K562 (cell line): ENCODE results near the gene TRDMT1. TPM values are rescaled to one million over a fixed set of nuclear protein-coding genes. Genes with fewer than 3 reads are reported as not detected.
A peak's percentile ranks its signal among the peaks of the same experiment; 100 is the strongest.

Experiments
- ATAC-seq: fragments of 200-7000 bp; cut with Tn5 transposase; 3 replicates; pipeline ENCODE4 v1.9.1; 2020; ENCODE audit warnings: moderate library complexity
- BruUV-seq: library from RNA; stranded (reverse); fragments of 400-500 nt; replicated peaks from 2 replicates; lab custom pipeline; 2021; lab: Mats Ljungman, UMichigan
- CTCF ChIA-PET: fragments of 300-600 bp; formaldehyde crosslinking; extraction: SDS; loops from one replicate; lab custom pipeline; 2021; ENCODE audit warnings: low intra/inter-chr PET ratio; lab: Yijun Ruan, JAX
- POLR2A ChIA-PET: fragments of 300-600, 350-650 bp; sonication (Branson Sonifier 250); formaldehyde crosslinking; extraction: SDS; loops from one replicate; lab custom pipeline; 2021; ENCODE audit warnings: antibody characterized with exemption, inconsistent platforms; lab: Yijun Ruan, JAX
- DNase-seq, 4 experiments: peaks; one replicate each; pipeline versions ENCODE4 v3.0.0 to v3.0.0-alpha.2; 2011 to 2018; ENCODE audit warnings: low spot score in 3 of 4, mixed read lengths in 3 of 4; ENCODE audit errors: extremely low read depth in 1 of 4
- FAIRE-seq: peaks from 2 replicates; lab custom pipeline; 2011; peaks lifted over from hg19 to GRCh38; lab: Jason Lieb, UNC
- H2AFZ ChIP-seq: 2 replicates; pipeline ENCODE4 v1.6.0; 2011; ENCODE audit warnings: low read depth, low read length, control low read depth, inconsistent platforms
- H3K27ac ChIP-seq: fragments of 200-600 bp; 3 replicates; pipeline ENCODE4 v1.8.0; 2011; ENCODE audit warnings: low read depth, mild to moderate bottlenecking, control low read depth, inconsistent platforms, low read length, moderate library complexity, mixed read lengths; ENCODE audit errors: extremely low read depth
- H3K27me3 ChIP-seq, 2 experiments: fragments of 300-600 bp in 1 of 2; 2 replicates in 1 of 2; 3 replicates in 1 of 2; pipeline versions ENCODE4 v1.6.0 to v1.8.0; 2011; ENCODE audit warnings: inconsistent platforms in 2 of 2, low read length in 2 of 2, mild to moderate bottlenecking in 1 of 2, mixed read lengths in 1 of 2, moderate library complexity in 1 of 2; ENCODE audit not compliant: control insufficient read depth in 2 of 2, insufficient read depth in 2 of 2
- H3K36me3 ChIP-seq: fragments of 300-600 bp; 3 replicates; pipeline ENCODE4 v1.8.0; 2011; ENCODE audit warnings: mild to moderate bottlenecking, low read length, inconsistent platforms; ENCODE audit not compliant: control insufficient read depth, insufficient read depth
- H3K4me1 ChIP-seq, 2 experiments: fragments of 200-600 bp in 1 of 2; replicated peaks in 1 of 2; 2 replicates in 1 of 2; 3 replicates in 1 of 2; pipeline versions ENCODE4 v1.5.1 to v1.8.0; 2011; ENCODE audit warnings: inconsistent platforms in 2 of 2, low read length in 2 of 2, mild to moderate bottlenecking in 1 of 2, mixed read lengths in 1 of 2, moderate library complexity in 1 of 2; ENCODE audit not compliant: control insufficient read depth in 2 of 2, insufficient read depth in 2 of 2
- H3K4me2 ChIP-seq: 2 replicates; pipeline ENCODE4 v1.6.1; 2011; ENCODE audit warnings: low read length, control low read depth, inconsistent platforms, mixed read lengths; ENCODE audit not compliant: insufficient read depth
- H3K4me3 ChIP-seq: fragments of 200-600 bp; sonication (generic), shearing (Covaris generic); 2 replicates; pipeline ENCODE4 v1.5.1; 2016; ENCODE audit warnings: control low read depth, inconsistent platforms
- H3K79me2 ChIP-seq: fragments of 200-600 bp; 3 replicates; pipeline ENCODE4 v1.8.0; 2011; ENCODE audit warnings: low read length, inconsistent platforms; ENCODE audit not compliant: control insufficient read depth, insufficient read depth
- H3K9ac ChIP-seq, 2 experiments: 2 replicates each; pipeline versions ENCODE4 v1.6.0 to v1.6.1; 2011; ENCODE audit warnings: low read depth in 2 of 2, low read length in 2 of 2, control low read depth in 1 of 2, inconsistent platforms in 1 of 2, mild to moderate bottlenecking in 1 of 2, mixed read lengths in 1 of 2; ENCODE audit not compliant: insufficient read depth in 1 of 2
- H3K9me1 ChIP-seq: one replicate; pipeline ENCODE4 v1.6.0; 2011; ENCODE audit warnings: inconsistent platforms, mild to moderate bottlenecking, low read length, moderate library complexity; ENCODE audit not compliant: control insufficient read depth, insufficient read depth
- H3K9me3 ChIP-seq: replicated peaks from 2 replicates; pipeline ENCODE4 v1.5.1; 2011; ENCODE audit warnings: low read depth, low read length, inconsistent platforms; ENCODE audit not compliant: control insufficient read depth, insufficient read depth
- H4K20me1 ChIP-seq: replicated peaks from 2 replicates; pipeline ENCODE4 v1.6.1; 2011; ENCODE audit warnings: low read length, inconsistent platforms, mixed read lengths; ENCODE audit not compliant: control insufficient read depth, insufficient read depth
- CEBPB ChIP-seq: fragments of 450-650 bp; IDR thresholded peaks from 2 replicates; pipeline ENCODE4 v1.6.1; 2016; ENCODE audit warnings: missing genetic modification characterization, missing compliant biosample characterization
- CEBPG ChIP-seq, 3 experiments: fragments of 200-800 bp in 1 of 3; sonication (Bioruptor generic) in 1 of 3; sonication (generic) in 1 of 3; formaldehyde crosslinking in 1 of 3; IDR thresholded peaks in 2 of 3; conservative IDR thresholded peaks in 1 of 3; 2 replicates each; pipeline versions ENCODE4 v1.6.1 to v1.8.0; 2016 to 2022; ENCODE audit warnings: missing compliant biosample characterization in 2 of 3, missing genetic modification characterization in 2 of 3, mild to moderate bottlenecking in 1 of 3, missing genetic modification reagents in 1 of 3
- PURB ChIP-seq: sonication (generic); formaldehyde crosslinking; IDR thresholded peaks from 2 replicates; pipeline ENCODE4 v1.9.0; 2021; ENCODE audit warnings: low read depth, mild to moderate bottlenecking, missing genetic modification reagents
- SIX5 ChIP-seq, 2 experiments: IDR thresholded peaks; 2 replicates each; pipeline ENCODE4 v1.6.1; 2011; ENCODE audit warnings: low read length in 2 of 2, borderline replicate concordance in 1 of 2, low read depth in 1 of 2, mild to moderate bottlenecking in 1 of 2, moderate library complexity in 1 of 2; ENCODE audit not compliant: insufficient read depth in 1 of 2
- WGBS: fragments of 100-300 bp; shearing (Covaris generic); methylation state at CpG from one replicate; pipeline ENCODE4 v1.1.6; 2016; ENCODE audit warnings: low coverage, mixed read lengths; ENCODE audit not compliant: insufficient coverage; ENCODE audit errors: missing lambda C conversion rate; 5-methylcytosine and 5-hydroxymethylcytosine counted together
- in situ Hi-C: fragments of 300-500 bp; cut with MboI; formaldehyde crosslinking; loops from 4 replicates; pipeline ENCODE4 v1.15.0; 2018; ENCODE audit warnings: inconsistent platforms, mixed read lengths
- intact Hi-C: fragments of 100-400 bp; cut with micrococcal nuclease; formaldehyde crosslinking; loops from 2 replicates; pipeline ENCODE4 v1.14.2; 2022
- polyA plus RNA-seq, 8 experiments: library from polyadenylated mRNA; depleted of rRNA in 4 of 8; stranded (reverse) in 5 of 8; unstranded in 3 of 8; fragments of >200 nt; fragmentation: Nextera tagmentation in 2 of 8; fragmentation: Illumina TruSeq in 1 of 8; extraction: Ambion mirVana in 2 of 8; extraction: Trizol in 1 of 8; gene quantifications; 2 replicates each; pipeline versions ENCODE4 v1.2.1 to v1.2.3, GENCODE V29; 2011 to 2014; ENCODE audit warnings: inconsistent platforms in 1 of 8, missing spikeins in 1 of 8
- total RNA-seq, 7 experiments: library from RNA; depleted of rRNA in 6 of 7; stranded (reverse); fragments of >200 nt in 6 of 7; fragmentation: Illumina TruSeq in 2 of 7; extraction: Trizol in 2 of 7; gene quantifications; 2 replicates each; pipeline versions ENCODE4 v1.2.1 to v1.2.3, GENCODE V29; 2011 to 2021; ENCODE audit warnings: low replicate concordance in 1 of 7

Gene TRDMT1
- total and polyA plus RNA-seq, 9 of the 15 experiments (the other 6 are each of a cell fraction or from before 2014, with no cell fraction given) = 5.4 to 12.6 (median 9.3) TPM

DNA sequence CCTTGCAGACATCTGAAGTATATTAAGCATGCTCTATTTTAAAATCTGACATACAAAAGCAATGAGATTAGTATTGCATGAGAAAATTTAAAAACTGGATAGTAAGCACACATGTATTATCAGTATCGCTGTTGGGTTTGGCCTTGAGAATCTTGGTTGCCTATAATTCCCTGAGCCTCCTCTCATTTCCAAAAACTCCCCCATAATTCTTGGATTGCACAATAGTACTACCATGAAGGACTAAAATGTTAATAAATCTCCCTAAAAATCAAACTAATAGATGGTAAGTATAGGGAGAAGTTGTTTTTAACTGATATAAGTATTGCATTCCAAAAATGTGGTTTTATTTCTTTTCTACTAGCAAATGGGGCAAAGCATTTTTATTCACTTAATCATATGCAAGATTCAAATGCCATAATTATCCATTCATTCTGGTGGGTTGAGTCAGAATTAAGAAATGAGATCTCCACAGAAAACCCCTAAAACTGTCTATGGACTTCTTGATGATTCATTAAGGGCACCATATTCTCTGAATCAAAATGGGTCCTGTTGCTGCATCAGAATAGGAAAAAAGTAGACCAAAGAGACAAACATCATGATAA lies 16.3 kb upstream of the TRDMT1 start:
- Histone ChIP-seq H3K4me1 (peaks cover 5 to 41% of the 10 kb centered on the region in 2 experiments), H3K4me2 (no peak overlapping the region), H3K9ac (no peak overlapping the region), H4K20me1 (no peaks in the 10 kb centered on the region), H3K9me3 (no peaks in the 10 kb centered on the region), H3K27me3 (no peaks in the 10 kb centered on the region), H3K9me1 (no peaks in the 10 kb centered on the region), H3K27ac (no peak overlapping the region), H3K36me3 (no peaks in the 10 kb centered on the region), H2AFZ (no peak overlapping the region), H3K79me2 (0 out of 3 replicates have a peak, but pooled peaks cover 2% of the 10 kb centered on the region), H3K4me3 (no peak overlapping the region)
- TF ChIP-seq CEBPB (tag) (peak; percentile 83), PURB (CRISPR knock-in tag) (no peak), SIX5 (IDR thresholded peaks at IDR 0.05; ENCODE audit: borderline replicate concordance in 1 of 2, insufficient read depth in 1 of 2, low read depth in 1 of 2, low read length in 2 of 2) (no peak), CEBPG (CRISPR knock-in tag; IDR thresholded peaks at IDR 0.05) (no peak), CEBPG (tag; conservative IDR thresholded peaks at IDR 0.05 in 1 of 2, IDR thresholded peaks at IDR 0.05 in 1 of 2) (peak; percentile 27 to 79)
- intact Hi-C loops = no loop called here
- POLR2A ChIA-PET = no interaction called here
- no TSS peak for BruUV-seq
- FAIRE-seq (no peak), DNase-seq (no peak), ATAC-seq (no peak)
- in situ Hi-C loops = no loop called here
- WGBS = 84% methylated on average over 1 of the region's 1 CpG
- CTCF ChIA-PET = no interaction called here
